ENCODE data around the gene HNF4A. TPM values are rescaled to one million over a fixed set of nuclear protein-coding genes. Genes with fewer than 3 reads are reported as not detected.
A peak's percentile ranks its signal among the peaks of the same experiment; 100 is the strongest.

The HNF4A gene
- total RNA-seq, 6 experiments from 2014 or later: 101 to 255 (median 157) TPM

GRCh38 chr20:44465001-44465560 is 109.6 kb downstream of the HNF4A start:
- DNase-seq: peak; percentile 86 to 94 (median 92)

DNA sequence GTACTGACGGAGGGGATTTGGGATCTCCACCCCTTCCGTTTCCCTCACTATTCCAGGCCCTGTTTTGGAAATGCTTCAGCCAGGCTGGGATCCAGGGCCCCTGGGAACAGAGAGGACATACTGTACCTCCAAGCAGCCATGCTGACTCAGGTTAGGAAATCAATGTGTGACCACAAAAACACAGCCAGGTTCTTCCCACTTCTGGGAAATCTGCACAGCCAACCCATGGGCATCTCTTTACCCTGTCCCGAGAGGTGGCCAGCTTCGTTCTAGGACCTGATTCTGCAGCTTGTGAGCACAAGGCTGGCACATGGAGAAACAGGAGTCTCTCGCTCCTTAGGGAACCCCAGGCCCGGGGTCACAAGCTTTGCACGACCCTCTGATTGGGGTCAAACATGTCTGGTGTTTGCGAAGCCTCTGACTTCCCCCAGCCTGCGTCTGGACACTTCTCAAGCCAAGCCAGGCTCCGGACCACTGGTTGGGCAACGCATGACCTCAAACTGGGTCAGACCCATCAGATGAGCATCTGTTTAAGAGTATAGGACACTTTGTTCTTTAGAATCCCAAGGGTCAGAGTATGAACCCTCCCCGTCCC is 111.9 kb downstream of the HNF4A start:
- WGBS (ENCODE audit: insufficient coverage, low coverage, low lambda C conversion rate, missing lambda C conversion rate): 36% methylated on average over 7 of the region's 12 CpGs
- peak; percentile 62 to 78 (median 74) for ATAC-seq
- intact Hi-C loops (cut with DNase I): no loop called here
- Histone ChIP-seq H3K27me3 (no peaks in the 10 kb centered on the region), H3K4me1 (peaks cover 0 to 84% (median 42%) of the 10 kb centered on the region in 4 donors), H3K27ac (peak overlapping the region; percentile 41 to 94 (median 88)), H3K9me3 (no peaks in the 10 kb centered on the region), H3K36me3 (no peaks in the 10 kb centered on the region), H3K4me3 (no peak overlapping the region)
- TF ChIP-seq, protein P1, sequence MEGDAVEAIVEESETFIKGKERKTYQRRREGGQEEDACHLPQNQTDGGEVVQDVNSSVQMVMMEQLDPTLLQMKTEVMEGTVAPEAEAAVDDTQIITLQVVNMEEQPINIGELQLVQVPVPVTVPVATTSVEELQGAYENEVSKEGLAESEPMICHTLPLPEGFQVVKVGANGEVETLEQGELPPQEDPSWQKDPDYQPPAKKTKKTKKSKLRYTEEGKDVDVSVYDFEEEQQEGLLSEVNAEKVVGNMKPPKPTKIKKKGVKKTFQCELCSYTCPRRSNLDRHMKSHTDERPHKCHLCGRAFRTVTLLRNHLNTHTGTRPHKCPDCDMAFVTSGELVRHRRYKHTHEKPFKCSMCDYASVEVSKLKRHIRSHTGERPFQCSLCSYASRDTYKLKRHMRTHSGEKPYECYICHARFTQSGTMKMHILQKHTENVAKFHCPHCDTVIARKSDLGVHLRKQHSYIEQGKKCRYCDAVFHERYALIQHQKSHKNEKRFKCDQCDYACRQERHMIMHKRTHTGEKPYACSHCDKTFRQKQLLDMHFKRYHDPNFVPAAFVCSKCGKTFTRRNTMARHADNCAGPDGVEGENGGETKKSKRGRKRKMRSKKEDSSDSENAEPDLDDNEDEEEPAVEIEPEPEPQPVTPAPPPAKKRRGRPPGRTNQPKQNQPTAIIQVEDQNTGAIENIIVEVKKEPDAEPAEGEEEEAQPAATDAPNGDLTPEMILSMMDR (IDR thresholded peaks at IDR 0.05): no peak
- TF ChIP-seq POLR2A (IDR thresholded peaks at IDR 0.05): peak; percentile 20
- peak; percentile 71 to 93 (median 88) for DNase-seq

More at GRCh38 chr20:44465001-44465560, 109.6 kb downstream of the HNF4A start:
- intact Hi-C loops (cut with DNase I): no loop called here
- Histone ChIP-seq H3K9me3 (no peaks in the 10 kb centered on the region), H3K4me1 (peaks cover 3 to 87% (median 43%) of the 10 kb centered on the region in 4 donors), H3K27ac (peak overlapping the region; percentile 34 to 94 (median 88)), H3K27me3 (no peaks in the 10 kb centered on the region), H3K4me3 (no peak overlapping the region), H3K36me3 (no peaks in the 10 kb centered on the region)
- TF ChIP-seq, protein P1 (IDR thresholded peaks at IDR 0.05): no peak
- TF ChIP-seq POLR2A (IDR thresholded peaks at IDR 0.05): no peak
- ATAC-seq: peak; percentile 20 to 43 (median 42)
- WGBS (ENCODE audit: insufficient coverage, low coverage, low lambda C conversion rate, missing lambda C conversion rate): 18% methylated on average over 1 of the region's 3 CpGs

- WGBS (ENCODE audit: insufficient coverage, low coverage, low lambda C conversion rate, missing lambda C conversion rate): 46% methylated on average over 5 of the region's 8 CpGs
- Histone ChIP-seq H3K4me3 (peak overlapping the region in 1 of 3 donors; percentile 3), H3K4me1 (peaks cover 0 to 76% (median 39%) of the 10 kb centered on the region in 4 donors), H3K9me3 (no peaks in the 10 kb centered on the region), H3K27ac (peak overlapping the region; percentile 41 to 94 (median 88)), H3K36me3 (no peaks in the 10 kb centered on the region), H3K27me3 (no peaks in the 10 kb centered on the region)
- TF ChIP-seq POLR2A (IDR thresholded peaks at IDR 0.05): no peak
- TF ChIP-seq, protein P1 (IDR thresholded peaks at IDR 0.05): no peak
- intact Hi-C loops (cut with DNase I): no loop called here
- DNase-seq (no peak), ATAC-seq (peak in 3 of 4 donors; percentile 5 to 20 (median 7))
Measured at GRCh38 chr20:44468044-44468782, 112.7 kb downstream of the HNF4A start.

DNA sequence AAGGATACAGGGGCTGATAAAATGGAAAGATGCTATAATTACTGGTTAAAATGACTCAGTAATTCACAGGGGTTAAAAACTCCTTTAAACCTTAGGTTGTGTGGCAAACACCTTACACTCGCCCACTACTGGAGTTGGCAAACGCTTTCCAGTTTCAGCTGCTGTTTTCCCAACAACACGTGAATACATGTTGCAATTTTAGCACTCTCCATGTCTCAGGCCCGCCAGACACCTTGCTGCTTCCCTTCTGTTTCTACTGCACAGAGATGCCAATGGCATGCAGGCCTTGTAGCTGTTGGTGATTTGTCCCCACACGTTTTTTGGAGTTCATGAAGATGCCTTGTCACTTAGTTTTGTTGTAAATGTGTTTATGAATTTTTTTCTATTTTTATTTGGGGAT is 114.8 kb downstream of the HNF4A start:
- Histone ChIP-seq H3K9me3 (no peaks in the 10 kb centered on the region), H3K27me3 (no peaks in the 10 kb centered on the region), H3K4me1 (peaks cover 0 to 60% (median 30%) of the 10 kb centered on the region in 4 donors), H3K4me3 (peak overlapping the region in 1 of 3 donors; percentile 32), H3K27ac (peak overlapping the region in 2 of 3 donors; percentile 88 to 94), H3K36me3 (no peaks in the 10 kb centered on the region)
- ATAC-seq (peak; percentile 26 to 39 (median 38)), DNase-seq (peak in 2 of 3 donors; percentile 43 to 81)
- intact Hi-C loops (cut with DNase I): no loop called here
- TF ChIP-seq POLR2A (IDR thresholded peaks at IDR 0.05): no peak
- TF ChIP-seq, protein P1 (IDR thresholded peaks at IDR 0.05): no peak
- WGBS (ENCODE audit: insufficient coverage, low coverage, low lambda C conversion rate, missing lambda C conversion rate): 29% methylated on average over 5 of the region's 5 CpGs
